HepG2 (cell line): ENCODE measurements around the gene ETS2.

ENCODE experiments used
- AGO1 ChIP-seq: fragments of 200-400 bp; formaldehyde crosslinking; IDR thresholded peaks from 2 replicates; pipeline ENCODE4 v1.6.1; 2017; ENCODE audit warnings: mild to moderate bottlenecking, low read depth, low read length, moderate library complexity; ENCODE audit not compliant: poor library complexity, severe bottlenecking
- POLR2AphosphoS5 ChIP-seq: IDR thresholded peaks from 2 replicates; pipeline ENCODE4 v1.6.1; 2012; ENCODE audit warnings: low read depth, low read length
- RERE ChIP-seq: IDR thresholded peaks from 2 replicates; pipeline ENCODE4 v1.6.1; 2016; ENCODE audit warnings: low read depth, missing genetic modification reagents, missing compliant biosample characterization
- RFX1 ChIP-seq: fragments of 450-650 bp; IDR thresholded peaks from 2 replicates; pipeline ENCODE4 v1.6.1; 2017

- TF ChIP-seq POLR2AphosphoS5 (no peak), AGO1 (no peak), RERE (CRISPR knock-in tag) (no peak), RFX1 (no peak)
Observed at GRCh38 chr21:38814126-38815059, 8.7 kb downstream of the ETS2 start.
